H1 (cell line): ENCODE results near the gene IL2RG. TPM values are rescaled to one million over a fixed set of nuclear protein-coding genes. Genes with fewer than 3 reads are reported as not detected.

Experiments
- CTCF ChIA-PET: fragments of 300-600 bp; sonication (Branson Sonifier 250); formaldehyde crosslinking; loops from one replicate; lab custom pipeline; 2021; ENCODE audit not compliant: partially characterized antibody; lab: Charles Lee
- POLR2A ChIA-PET: fragments of 300-600 bp; sonication (Branson Sonifier 250); formaldehyde crosslinking; loops from one replicate; lab custom pipeline; 2021; ENCODE audit warnings: inconsistent platforms; ENCODE audit not compliant: partially characterized antibody; lab: Charles Lee
- DNase-seq, 2 experiments: peaks; one replicate each; pipeline versions ENCODE4 v3.0.0 to v3.0.0-alpha.2; 2010 to 2022; ENCODE audit warnings: low spot score in 2 of 2, low read depth in 1 of 2, mixed read lengths in 1 of 2
- FAIRE-seq: peaks from 2 replicates; lab custom pipeline; 2011; peaks lifted over from hg19 to GRCh38; lab: Jason Lieb, UNC
- H2AFZ ChIP-seq: 2 replicates; pipeline ENCODE4 v1.8.1; 2012; ENCODE audit warnings: low read length, inconsistent platforms
- H2AK5ac ChIP-seq: 2 replicates; pipeline ENCODE4 v1.6.1; 2013; ENCODE audit warnings: low read depth, low read length
- H2BK120ac ChIP-seq: replicated peaks from 2 replicates; pipeline ENCODE3; 2013; ENCODE audit warnings: low read depth, low read length, inconsistent platforms
- H2BK12ac ChIP-seq: 2 replicates; pipeline ENCODE4 v1.6.1; 2013; ENCODE audit warnings: low read depth, low read length
- H2BK15ac ChIP-seq: 2 replicates; pipeline ENCODE4 v1.6.1; 2013; ENCODE audit warnings: low read length
- H2BK20ac ChIP-seq: 2 replicates; pipeline ENCODE4 v1.6.1; 2013; ENCODE audit warnings: low read length
- H2BK5ac ChIP-seq: 2 replicates; pipeline ENCODE4 v1.6.1; 2013; ENCODE audit warnings: low read depth, low read length
- H3K14ac ChIP-seq: 2 replicates; pipeline ENCODE4 v1.6.1; 2013; ENCODE audit warnings: inconsistent platforms; ENCODE audit not compliant: insufficient read length
- H3K18ac ChIP-seq: 2 replicates; pipeline ENCODE4 v1.6.1; 2013; ENCODE audit warnings: low read length; ENCODE audit errors: extremely low read depth
- H3K23ac ChIP-seq: 2 replicates; pipeline ENCODE4 v1.6.1; 2013; ENCODE audit warnings: inconsistent platforms; ENCODE audit not compliant: insufficient read length
- H3K23me2 ChIP-seq: 2 replicates; pipeline ENCODE4 v1.6.1; 2013; ENCODE audit warnings: low read depth, low read length
- H3K27ac ChIP-seq: 2 replicates; pipeline ENCODE4 v1.6.1; 2011; ENCODE audit warnings: low read depth, low read length, inconsistent platforms
- H3K27me3 ChIP-seq, 4 experiments: replicated peaks in 1 of 4; 1 replicate in 1 of 4; 2 replicates in 3 of 4; pipeline versions ENCODE4 v1.6.1 to v1.8.1; 2011 to 2013; ENCODE audit warnings: low read length in 3 of 4, mild to moderate bottlenecking in 3 of 4, inconsistent platforms in 2 of 4, mixed read lengths in 2 of 4, moderate library complexity in 1 of 4; ENCODE audit not compliant: control insufficient read depth in 3 of 4, insufficient read depth in 3 of 4; ENCODE audit errors: extremely low read depth in 1 of 4
- H3K36me3 ChIP-seq, 4 experiments: 2 replicates each; pipeline versions ENCODE4 v1.6.1 to v1.8.1; 2011 to 2013; ENCODE audit warnings: mild to moderate bottlenecking in 4 of 4, low read length in 3 of 4, moderate library complexity in 2 of 4, control low read depth in 1 of 4, inconsistent platforms in 1 of 4; ENCODE audit not compliant: insufficient read depth in 4 of 4, control insufficient read depth in 2 of 4
- H3K4ac ChIP-seq: replicated peaks from 2 replicates; pipeline ENCODE3; 2013; ENCODE audit warnings: low read length, low read depth, mixed read lengths, inconsistent platforms; ENCODE audit not compliant: insufficient read length
- H3K4me1 ChIP-seq, 4 experiments: replicated peaks in 1 of 4; 1 replicate in 1 of 4; 2 replicates in 3 of 4; pipeline versions ENCODE4 v1.6.1 to v1.8.1; 2011 to 2013; ENCODE audit warnings: low read length in 3 of 4, inconsistent platforms in 2 of 4, mixed read lengths in 1 of 4; ENCODE audit not compliant: insufficient read depth in 4 of 4, control insufficient read depth in 3 of 4
- H3K4me2 ChIP-seq, 2 experiments: 2 replicates each; pipeline versions ENCODE4 v1.6.1 to v1.8.1; 2011 to 2013; ENCODE audit warnings: low read depth in 2 of 2, low read length in 2 of 2, control low read depth in 1 of 2, inconsistent platforms in 1 of 2, mild to moderate bottlenecking in 1 of 2; ENCODE audit not compliant: insufficient read depth in 1 of 2
- H3K4me3 ChIP-seq, 4 experiments: fragments of 200-600, 300-600 bp in 1 of 4; sonication (generic), shearing (Covaris generic), sonication (Bioruptor Twin) in 1 of 4; 2 replicates each; pipeline versions ENCODE4 v1.5.1 to v1.8.1; 2011 to 2016; ENCODE audit warnings: low read length in 4 of 4, low read depth in 3 of 4, control low read depth in 2 of 4, inconsistent platforms in 2 of 4, mild to moderate bottlenecking in 2 of 4, mixed read lengths in 1 of 4, moderate library complexity in 1 of 4; ENCODE audit not compliant: insufficient read depth in 2 of 4; ENCODE audit errors: extremely low read depth in 1 of 4
- H3K56ac ChIP-seq: replicated peaks from 2 replicates; pipeline ENCODE3; 2013; ENCODE audit warnings: low read depth, mild to moderate bottlenecking, mixed read lengths, low read length, inconsistent platforms; ENCODE audit not compliant: insufficient read length
- H3K79me1 ChIP-seq: 2 replicates; pipeline ENCODE4 v1.6.1; 2013; ENCODE audit warnings: low read depth, low read length, control low read depth
- H3K79me2 ChIP-seq, 2 experiments: 2 replicates each; pipeline versions ENCODE4 v1.6.1 to v1.8.1; 2012 to 2013; ENCODE audit warnings: low read length in 2 of 2, mild to moderate bottlenecking in 2 of 2, inconsistent platforms in 1 of 2; ENCODE audit not compliant: insufficient read depth in 2 of 2, control insufficient read depth in 1 of 2
- H3K9ac ChIP-seq, 4 experiments: replicated peaks in 1 of 4; 1 replicate in 1 of 4; 2 replicates in 3 of 4; pipeline versions ENCODE4 v1.6.1 to v1.8.1; 2011 to 2013; ENCODE audit warnings: low read depth in 3 of 4, low read length in 3 of 4, control low read depth in 2 of 4, mild to moderate bottlenecking in 2 of 4, moderate library complexity in 2 of 4, inconsistent platforms in 1 of 4; ENCODE audit errors: extremely low read depth in 1 of 4
- H3K9me3 ChIP-seq, 2 experiments: 2 replicates each; pipeline versions ENCODE4 v1.6.1 to v1.8.1; 2012 to 2013; ENCODE audit warnings: mild to moderate bottlenecking in 2 of 2, moderate library complexity in 2 of 2, control low read depth in 1 of 2, inconsistent platforms in 1 of 2, low read depth in 1 of 2, low read length in 1 of 2, mixed read lengths in 1 of 2; ENCODE audit not compliant: insufficient read depth in 2 of 2
- H4K20me1 ChIP-seq, 2 experiments: replicated peaks in 1 of 2; 2 replicates each; pipeline versions ENCODE3 to v1.8.1; 2011 to 2013; ENCODE audit warnings: inconsistent platforms in 2 of 2, low read length in 2 of 2, mild to moderate bottlenecking in 1 of 2; ENCODE audit not compliant: insufficient read depth in 2 of 2, control insufficient read depth in 1 of 2
- H4K5ac ChIP-seq: 2 replicates; pipeline ENCODE4 v1.6.1; 2013; ENCODE audit warnings: low read length, low read depth, mixed read lengths, inconsistent platforms; ENCODE audit not compliant: insufficient read length
- H4K8ac ChIP-seq: 2 replicates; pipeline ENCODE4 v1.8.0; 2013; ENCODE audit warnings: mild to moderate bottlenecking, moderate library complexity, low read length, inconsistent platforms; ENCODE audit not compliant: insufficient read depth; ENCODE audit errors: extremely low read depth
- H4K91ac ChIP-seq: replicated peaks from 2 replicates; pipeline ENCODE3; 2013; ENCODE audit warnings: low read length, mixed read lengths, inconsistent platforms; ENCODE audit not compliant: insufficient read length
- TEAD4 ChIP-seq: IDR thresholded peaks from 2 replicates; pipeline ENCODE4 v1.6.1; 2012; ENCODE audit warnings: low read depth, low read length, inconsistent platforms, mixed read lengths
- WGBS, 2 experiments: shearing (Covaris generic) in 1 of 2; methylation state at CpG; one replicate each; pipeline versions ENCODE4 v1.1.6 to v1.1.7; 2013 to 2015; ENCODE audit warnings: low lambda C conversion rate in 2 of 2, mixed read lengths in 2 of 2, inconsistent platforms in 1 of 2, low coverage in 1 of 2, missing lambda C conversion rate in 1 of 2; ENCODE audit not compliant: insufficient replicate concordance in 2 of 2, insufficient coverage in 1 of 2, insufficient read length in 1 of 2; ENCODE audit errors: extremely low coverage in 1 of 2, missing lambda C conversion rate in 1 of 2; 5-methylcytosine and 5-hydroxymethylcytosine counted together
- polyA plus RNA-seq, 7 experiments: library from polyadenylated mRNA; depleted of rRNA in 3 of 7; stranded (reverse) in 5 of 7; unstranded in 2 of 7; fragments of >200 nt in 5 of 7; fragments of 200-250 nt in 2 of 7; gene quantifications; 1 replicate in 5 of 7; 2 replicates in 1 of 7; 4 replicates in 1 of 7; pipeline versions ENCODE4 v1.2.1 to v1.2.3, GENCODE V29; 2011 to 2013; ENCODE audit warnings: missing spikeins in 2 of 7, mixed read lengths in 2 of 7
- total RNA-seq: library from RNA; stranded (reverse); fragmentation: NEBNext Ultra II Directional; extraction: Animal tissue kit (Norgen Biotek cat#: 25700); gene quantifications from 2 replicates; pipeline ENCODE4 v1.2.1, GENCODE V29; 2021
- TF ChIP-seq, protein P1 (sequence below), 3 experiments: IDR thresholded peaks; 1 replicate in 2 of 3; 2 replicates in 1 of 3; pipeline versions ENCODE4 v1.5.1 to v1.6.1; 2011; ENCODE audit warnings: low read length in 3 of 3, mild to moderate bottlenecking in 3 of 3, inconsistent platforms in 2 of 3, low read depth in 1 of 3, moderate library complexity in 1 of 3; ENCODE audit not compliant: insufficient read depth in 1 of 3; ENCODE audit errors: control extremely low read depth in 1 of 3

The IL2RG gene
- total and polyA plus RNA-seq, 2 of the 8 experiments (the other 6 are each of a cell fraction or from before 2014, with no cell fraction given), result not detected

DNA sequence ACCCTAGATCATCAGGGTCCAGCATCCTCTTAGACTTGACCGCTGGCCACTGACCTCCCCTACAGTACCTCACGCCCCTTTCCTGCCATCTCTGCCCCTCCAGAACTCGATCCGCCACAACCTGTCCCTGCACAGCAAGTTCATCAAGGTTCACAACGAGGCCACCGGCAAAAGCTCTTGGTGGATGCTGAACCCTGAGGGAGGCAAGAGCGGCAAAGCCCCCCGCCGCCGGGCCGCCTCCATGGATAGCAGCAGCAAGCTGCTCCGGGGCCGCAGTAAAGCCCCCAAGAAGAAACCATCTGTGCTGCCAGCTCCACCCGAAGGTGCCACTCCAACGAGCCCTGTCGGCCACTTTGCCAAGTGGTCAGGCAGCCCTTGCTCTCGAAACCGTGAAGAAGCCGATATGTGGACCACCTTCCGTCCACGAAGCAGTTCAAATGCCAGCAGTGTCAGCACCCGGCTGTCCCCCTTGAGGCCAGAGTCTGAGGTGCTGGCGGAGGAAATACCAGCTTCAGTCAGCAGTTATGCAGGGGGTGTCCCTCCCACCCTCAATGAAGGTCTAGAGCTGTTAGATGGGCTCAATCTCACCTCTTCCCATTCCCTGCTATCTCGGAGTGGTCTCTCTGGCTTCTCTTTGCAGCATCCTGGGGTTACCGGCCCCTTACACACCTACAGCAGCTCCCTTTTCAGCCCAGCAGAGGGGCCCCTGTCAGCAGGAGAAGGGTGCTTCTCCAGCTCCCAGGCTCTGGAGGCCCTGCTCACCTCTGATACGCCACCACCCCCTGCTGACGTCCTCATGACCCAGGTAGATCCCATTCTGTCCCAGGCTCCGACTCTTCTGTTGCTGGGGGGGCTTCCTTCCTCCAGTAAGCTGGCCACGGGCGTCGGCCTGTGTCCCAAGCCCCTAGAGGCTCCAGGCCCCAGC lies 10.5 kb downstream of the IL2RG start:
- H2BK5ac ChIP-seq, result peak overlapping the region; percentile 66; the same call in 1 of the 2 replicates
- H3K4me1 ChIP-seq, result peaks cover 6 to 39% (median 19%) of the 10 kb centered on the region in 4 experiments
- H3K36me3 ChIP-seq, result peaks cover 0 to 6% (median 0%) of the 10 kb centered on the region in 4 experiments; a peak in 1 of 8 replicates
- ChIA-PET CTCF (interaction anchor here (1.2 to 1.6 kb wide), 5 partner anchors 12 to 79 kb away, joined by 3 to 4 read pairs (median 4); no protein-coding TSS in a partner anchor), POLR2A (interaction anchor here (0.5 to 2.4 kb wide), 7 partner anchors 17 to 48 kb away, joined by 3 to 17 read pairs (median 3); partner anchors contain the start of genes MED12 and SNX12)
- H4K91ac ChIP-seq, result no peak overlapping the region
- no peak overlapping the region for H4K5ac ChIP-seq
- no peak overlapping the region for H3K23ac ChIP-seq
- no peaks in the 10 kb centered on the region for H3K9me3 ChIP-seq
- no peak overlapping the region for H3K9ac ChIP-seq
- H3K27me3 ChIP-seq, result peaks cover 0 to 5% (median 0%) of the 10 kb centered on the region in 4 experiments; a peak in 1 of 7 replicates
- H3K18ac ChIP-seq, result peak overlapping the region; percentile 32; the same call in 1 of the 2 replicates
- 0 out of 8 replicates have a peak overlapping the region, but pooled peaks of 1 of the 4 experiments have one; percentile 53 for H3K4me3 ChIP-seq
- no peak overlapping the region for H3K14ac ChIP-seq
- FAIRE-seq (no peak), DNase-seq (no peak)
- no peak overlapping the region for H2BK120ac ChIP-seq
- H3K56ac ChIP-seq, result no peak overlapping the region
- no peak overlapping the region for H2AFZ ChIP-seq
- H3K4ac ChIP-seq, result no peak overlapping the region
- H3K23me2 ChIP-seq, result peaks cover 10% of the 10 kb centered on the region
- H2AK5ac ChIP-seq, result no peak overlapping the region
- no peak overlapping the region; the same call in 1 of the 2 replicates for H4K8ac ChIP-seq
- no peaks in the 10 kb centered on the region; the same call in 1 of the 2 replicates for H3K79me1 ChIP-seq
- H2BK20ac ChIP-seq, result no peak overlapping the region
- peak overlapping the region; percentile 42 to 95 for H3K4me2 ChIP-seq
- H3K79me2 ChIP-seq, result peaks cover 0 to 8% of the 10 kb centered on the region in 2 experiments; a peak in 2 of 4 replicates
- H4K20me1 ChIP-seq, result peaks cover 0 to 2% of the 10 kb centered on the region in 2 experiments
- WGBS, 2 experiments, result 73% methylated on average over 21 of the region's 31 CpGs; no CpG with 5 or more reads in 1 of the 2 experiments
- peak overlapping the region; percentile 84; the same call in 1 of the 2 replicates for H2BK12ac ChIP-seq
- no peak overlapping the region for H2BK15ac ChIP-seq
- no peak overlapping the region for H3K27ac ChIP-seq
- 0 out of 2 replicates have a peak, but pooled peaks have one; percentile 28 for TF ChIP-seq TEAD4
- TF ChIP-seq, protein P1, sequence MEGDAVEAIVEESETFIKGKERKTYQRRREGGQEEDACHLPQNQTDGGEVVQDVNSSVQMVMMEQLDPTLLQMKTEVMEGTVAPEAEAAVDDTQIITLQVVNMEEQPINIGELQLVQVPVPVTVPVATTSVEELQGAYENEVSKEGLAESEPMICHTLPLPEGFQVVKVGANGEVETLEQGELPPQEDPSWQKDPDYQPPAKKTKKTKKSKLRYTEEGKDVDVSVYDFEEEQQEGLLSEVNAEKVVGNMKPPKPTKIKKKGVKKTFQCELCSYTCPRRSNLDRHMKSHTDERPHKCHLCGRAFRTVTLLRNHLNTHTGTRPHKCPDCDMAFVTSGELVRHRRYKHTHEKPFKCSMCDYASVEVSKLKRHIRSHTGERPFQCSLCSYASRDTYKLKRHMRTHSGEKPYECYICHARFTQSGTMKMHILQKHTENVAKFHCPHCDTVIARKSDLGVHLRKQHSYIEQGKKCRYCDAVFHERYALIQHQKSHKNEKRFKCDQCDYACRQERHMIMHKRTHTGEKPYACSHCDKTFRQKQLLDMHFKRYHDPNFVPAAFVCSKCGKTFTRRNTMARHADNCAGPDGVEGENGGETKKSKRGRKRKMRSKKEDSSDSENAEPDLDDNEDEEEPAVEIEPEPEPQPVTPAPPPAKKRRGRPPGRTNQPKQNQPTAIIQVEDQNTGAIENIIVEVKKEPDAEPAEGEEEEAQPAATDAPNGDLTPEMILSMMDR (IDR thresholded peaks at IDR 0.05; ENCODE audit: control extremely low read depth in 1 of 3, insufficient read depth in 1 of 3, low read depth in 1 of 3, low read length in 3 of 3), result peak in 1 of 3 experiments; percentile 5; a peak in 1 of 4 replicates
